WTC11 (cell line): Measurements from ENCODE around the gene RNF181.

Experiments
- CTCF ChIP-seq: fragments of 200-600 bp; IDR thresholded peaks from 2 replicates; pipeline ENCODE4 v1.8.0; 2022; ENCODE audit warnings: antibody characterized with exemption
- TF ChIP-seq, protein P1 (sequence below): sonication (generic); formaldehyde crosslinking; IDR thresholded peaks from 2 replicates; pipeline ENCODE4 v1.8.1; 2023; ENCODE audit warnings: mild to moderate bottlenecking, missing genetic modification reagents, moderate library complexity
- TF ChIP-seq, protein P2 (sequence below): fragments of 250-450 bp; sonication (Bioruptor Pico); IDR thresholded peaks from 2 replicates; pipeline ENCODE4 v2.1.2; 2022; ENCODE audit warnings: mild to moderate bottlenecking, moderate library complexity

DNA sequence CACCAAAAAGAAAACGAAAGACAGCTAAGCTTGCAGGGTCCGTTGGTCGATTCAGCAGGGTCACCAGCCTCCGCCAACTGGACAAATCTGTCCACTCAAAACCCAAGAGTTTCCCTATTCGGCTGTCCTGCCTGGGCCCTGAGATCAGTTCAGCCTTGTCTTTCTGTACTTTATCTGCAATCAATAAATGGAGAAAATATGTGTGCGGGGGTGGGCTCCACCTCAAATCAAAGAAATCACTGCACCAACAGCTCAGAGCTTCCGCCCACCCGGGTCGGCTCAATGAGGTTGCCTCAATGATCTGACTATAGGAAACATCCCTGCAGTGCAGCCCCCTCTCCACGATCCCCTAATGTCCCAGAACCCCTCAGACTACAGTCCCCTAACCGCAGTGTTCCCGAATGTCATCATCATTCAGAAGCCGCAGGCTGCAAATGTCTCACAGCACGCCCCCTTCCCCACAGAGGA, 34.7 kb upstream of the RNF181 start:
- TF ChIP-seq CTCF = no peak
- TF ChIP-seq, protein P1, sequence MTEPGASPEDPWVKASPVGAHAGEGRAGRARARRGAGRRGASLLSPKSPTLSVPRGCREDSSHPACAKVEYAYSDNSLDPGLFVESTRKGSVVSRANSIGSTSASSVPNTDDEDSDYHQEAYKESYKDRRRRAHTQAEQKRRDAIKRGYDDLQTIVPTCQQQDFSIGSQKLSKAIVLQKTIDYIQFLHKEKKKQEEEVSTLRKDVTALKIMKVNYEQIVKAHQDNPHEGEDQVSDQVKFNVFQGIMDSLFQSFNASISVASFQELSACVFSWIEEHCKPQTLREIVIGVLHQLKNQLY (CRISPR knock-in tag) = no peak
- TF ChIP-seq, protein P2, sequence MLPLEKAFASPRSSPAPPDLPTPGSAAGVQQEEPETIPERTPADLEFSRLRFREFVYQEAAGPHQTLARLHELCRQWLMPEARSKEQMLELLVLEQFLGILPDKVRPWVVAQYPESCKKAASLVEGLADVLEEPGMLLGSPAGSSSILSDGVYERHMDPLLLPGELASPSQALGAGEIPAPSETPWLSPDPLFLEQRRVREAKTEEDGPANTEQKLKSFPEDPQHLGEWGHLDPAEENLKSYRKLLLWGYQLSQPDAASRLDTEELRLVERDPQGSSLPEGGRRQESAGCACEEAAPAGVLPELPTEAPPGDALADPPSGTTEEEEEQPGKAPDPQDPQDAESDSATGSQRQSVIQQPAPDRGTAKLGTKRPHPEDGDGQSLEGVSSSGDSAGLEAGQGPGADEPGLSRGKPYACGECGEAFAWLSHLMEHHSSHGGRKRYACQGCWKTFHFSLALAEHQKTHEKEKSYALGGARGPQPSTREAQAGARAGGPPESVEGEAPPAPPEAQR = no peak
